ENCODE results near the gene MYBPHL. TPM values are rescaled to one million over a fixed set of nuclear protein-coding genes. Genes with fewer than 3 reads are reported as not detected.

Gene MYBPHL
- total and polyA plus RNA-seq, 2 experiments from 2014 or later: not detected

GRCh38 chr1:109293026-109293425, 13.8 kb downstream of the MYBPHL start:
- H3K4me3 ChIP-seq: no peak overlapping the region
- H3K36me3 Mint-ChIP-seq (ENCODE audit: low read depth): no peaks in the 10 kb centered on the region
- H3K9me3 Mint-ChIP-seq: no peaks in the 10 kb centered on the region
- H3K27me3 Mint-ChIP-seq (ENCODE audit: insufficient read depth, low read depth, poor library complexity): peaks cover 12% of the 10 kb centered on the region
- H3K27me3 ChIP-seq (ENCODE audit: insufficient read depth): no peaks in the 10 kb centered on the region
- H3F3A ChIP-seq (replicated peaks; ENCODE audit: low read depth): no peaks in the 10 kb centered on the region
- no peaks in the 10 kb centered on the region for H3K4me1 ChIP-seq (ENCODE audit: insufficient read depth)
- H3K27ac Mint-ChIP-seq: no peak overlapping the region
- H3K4me2 ChIP-seq: no peak overlapping the region
- no peaks in the 10 kb centered on the region for H3K36me3 ChIP-seq (ENCODE audit: insufficient read depth)
- H3K4me3 Mint-ChIP-seq: no peak overlapping the region
- peaks cover 7% of the 10 kb centered on the region; the same call in 2 of the 3 replicates for H3K4me1 Mint-ChIP-seq
- H2AFZ ChIP-seq: no peak overlapping the region
- TF ChIP-seq, protein P1, sequence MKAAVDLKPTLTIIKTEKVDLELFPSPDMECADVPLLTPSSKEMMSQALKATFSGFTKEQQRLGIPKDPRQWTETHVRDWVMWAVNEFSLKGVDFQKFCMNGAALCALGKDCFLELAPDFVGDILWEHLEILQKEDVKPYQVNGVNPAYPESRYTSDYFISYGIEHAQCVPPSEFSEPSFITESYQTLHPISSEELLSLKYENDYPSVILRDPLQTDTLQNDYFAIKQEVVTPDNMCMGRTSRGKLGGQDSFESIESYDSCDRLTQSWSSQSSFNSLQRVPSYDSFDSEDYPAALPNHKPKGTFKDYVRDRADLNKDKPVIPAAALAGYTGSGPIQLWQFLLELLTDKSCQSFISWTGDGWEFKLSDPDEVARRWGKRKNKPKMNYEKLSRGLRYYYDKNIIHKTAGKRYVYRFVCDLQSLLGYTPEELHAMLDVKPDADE (IDR thresholded peaks at IDR 0.05): no peak
- TF ChIP-seq STAT1 (IDR thresholded peaks at IDR 0.05; ENCODE audit: unreplicated experiment): no peak
- no peak for TF ChIP-seq ZNF114 (CRISPR knock-in tag; IDR thresholded peaks at IDR 0.05)
- no peak for TF ChIP-seq ZNF331 (CRISPR knock-in tag; IDR thresholded peaks at IDR 0.05; ENCODE audit: low read depth)
- no peak for TF ChIP-seq POLR2AphosphoS5 (IDR thresholded peaks at IDR 0.05; ENCODE audit: low read depth)
- no peak for TF ChIP-seq REST (IDR thresholded peaks at IDR 0.05; ENCODE audit: unreplicated experiment)
- TF ChIP-seq, protein P2, sequence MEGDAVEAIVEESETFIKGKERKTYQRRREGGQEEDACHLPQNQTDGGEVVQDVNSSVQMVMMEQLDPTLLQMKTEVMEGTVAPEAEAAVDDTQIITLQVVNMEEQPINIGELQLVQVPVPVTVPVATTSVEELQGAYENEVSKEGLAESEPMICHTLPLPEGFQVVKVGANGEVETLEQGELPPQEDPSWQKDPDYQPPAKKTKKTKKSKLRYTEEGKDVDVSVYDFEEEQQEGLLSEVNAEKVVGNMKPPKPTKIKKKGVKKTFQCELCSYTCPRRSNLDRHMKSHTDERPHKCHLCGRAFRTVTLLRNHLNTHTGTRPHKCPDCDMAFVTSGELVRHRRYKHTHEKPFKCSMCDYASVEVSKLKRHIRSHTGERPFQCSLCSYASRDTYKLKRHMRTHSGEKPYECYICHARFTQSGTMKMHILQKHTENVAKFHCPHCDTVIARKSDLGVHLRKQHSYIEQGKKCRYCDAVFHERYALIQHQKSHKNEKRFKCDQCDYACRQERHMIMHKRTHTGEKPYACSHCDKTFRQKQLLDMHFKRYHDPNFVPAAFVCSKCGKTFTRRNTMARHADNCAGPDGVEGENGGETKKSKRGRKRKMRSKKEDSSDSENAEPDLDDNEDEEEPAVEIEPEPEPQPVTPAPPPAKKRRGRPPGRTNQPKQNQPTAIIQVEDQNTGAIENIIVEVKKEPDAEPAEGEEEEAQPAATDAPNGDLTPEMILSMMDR (conservative IDR thresholded peaks at IDR 0.05; ENCODE audit: low read depth in 2 of 2): no peak
- no peak for TF ChIP-seq EZH2phosphoT487 (IDR thresholded peaks at IDR 0.05; ENCODE audit: unreplicated experiment)
- TF ChIP-seq NANOG (IDR thresholded peaks at IDR 0.05; ENCODE audit: borderline replicate concordance): no peak
- H3K27ac ChIP-seq (ENCODE audit: low read depth): no peak overlapping the region
- ATAC-seq: no peak
- no peaks in the 10 kb centered on the region for H4K20me1 ChIP-seq (replicated peaks; ENCODE audit: insufficient read depth)
- no peaks in the 10 kb centered on the region for H3K79me2 ChIP-seq (replicated peaks; ENCODE audit: insufficient read depth)
- no peaks in the 10 kb centered on the region for H3K9me2 ChIP-seq (ENCODE audit: insufficient read depth)
- no peak for DNase-seq (ENCODE audit: low spot score)

DNA sequence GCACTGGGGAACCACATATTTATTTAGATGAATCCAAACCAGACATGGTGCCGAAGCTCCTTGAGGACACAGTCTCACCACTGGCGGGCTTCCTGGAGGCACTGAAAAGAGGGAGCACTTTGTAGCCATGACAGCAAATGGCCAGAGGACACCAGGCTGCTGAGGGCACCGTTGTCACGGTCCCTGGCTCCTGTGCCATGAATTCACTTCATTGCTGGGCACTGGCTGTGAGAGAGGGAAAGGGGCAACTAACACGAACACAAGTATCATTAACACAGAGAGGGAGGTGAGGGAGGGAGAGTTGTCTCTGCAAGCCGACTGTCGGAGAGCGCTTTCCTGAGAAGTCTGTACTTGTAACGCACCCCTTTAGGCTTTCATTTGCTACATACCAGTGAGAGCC, 14.4 kb downstream of the MYBPHL start:
- Histone ChIP-seq H3K27me3 (ENCODE audit: insufficient read depth) (no peaks in the 10 kb centered on the region), H3K4me3 (no peak overlapping the region), H3F3A (replicated peaks; ENCODE audit: low read depth) (no peaks in the 10 kb centered on the region), H3K4me2 (no peak overlapping the region), H3K4me1 (ENCODE audit: insufficient read depth) (no peaks in the 10 kb centered on the region), H3K9me2 (ENCODE audit: insufficient read depth) (no peaks in the 10 kb centered on the region), H4K20me1 (replicated peaks; ENCODE audit: insufficient read depth) (no peaks in the 10 kb centered on the region), H3K36me3 (ENCODE audit: insufficient read depth) (no peaks in the 10 kb centered on the region), H3K27ac (ENCODE audit: low read depth) (no peak overlapping the region), H3K79me2 (replicated peaks; ENCODE audit: insufficient read depth) (no peaks in the 10 kb centered on the region), H2AFZ (peak overlapping the region; percentile 77)
- DNase-seq (ENCODE audit: low spot score): no peak
- H3K36me3 Mint-ChIP-seq (ENCODE audit: low read depth): no peaks in the 10 kb centered on the region
- H3K27ac Mint-ChIP-seq: no peak overlapping the region
- no peak for ATAC-seq
- H3K9me3 Mint-ChIP-seq: no peaks in the 10 kb centered on the region
- H3K4me3 Mint-ChIP-seq: no peak overlapping the region
- H3K27me3 Mint-ChIP-seq (ENCODE audit: insufficient read depth, low read depth, poor library complexity): peaks cover 12% of the 10 kb centered on the region
- H3K4me1 Mint-ChIP-seq: peaks cover 7% of the 10 kb centered on the region; the same call in 2 of the 3 replicates
- no peak for TF ChIP-seq ZNF114 (CRISPR knock-in tag; IDR thresholded peaks at IDR 0.05)
- TF ChIP-seq, protein P2 (conservative IDR thresholded peaks at IDR 0.05; ENCODE audit: low read depth in 2 of 2): no peak
- TF ChIP-seq, protein P1 (IDR thresholded peaks at IDR 0.05): no peak
- no peak for TF ChIP-seq JUNB (IDR thresholded peaks at IDR 0.05; ENCODE audit: unreplicated experiment)
- TF ChIP-seq POLR2AphosphoS5 (IDR thresholded peaks at IDR 0.05; ENCODE audit: low read depth): no peak
- no peak for TF ChIP-seq REST (IDR thresholded peaks at IDR 0.05; ENCODE audit: unreplicated experiment)
- no peak for TF ChIP-seq ZNF331 (CRISPR knock-in tag; IDR thresholded peaks at IDR 0.05; ENCODE audit: low read depth)
- TF ChIP-seq NANOG (IDR thresholded peaks at IDR 0.05; ENCODE audit: borderline replicate concordance): no peak

All from GM23338 (cell line).